GM18526 (cell line): Measurements from ENCODE around the gene CNTNAP3B.
"Not testable (repeated sequence)": the region's sequence is repeated elsewhere in the genome, so short reads cannot be mapped to it uniquely, and the experiment has no call there.

ENCODE experiments used
- POLR2A ChIP-seq: IDR thresholded peaks from 3 replicates; pipeline ENCODE4 v1.6.1; 2011; ENCODE audit not compliant: insufficient read length; ENCODE audit errors: extremely low read depth

The CNTNAP3B gene

DNA sequence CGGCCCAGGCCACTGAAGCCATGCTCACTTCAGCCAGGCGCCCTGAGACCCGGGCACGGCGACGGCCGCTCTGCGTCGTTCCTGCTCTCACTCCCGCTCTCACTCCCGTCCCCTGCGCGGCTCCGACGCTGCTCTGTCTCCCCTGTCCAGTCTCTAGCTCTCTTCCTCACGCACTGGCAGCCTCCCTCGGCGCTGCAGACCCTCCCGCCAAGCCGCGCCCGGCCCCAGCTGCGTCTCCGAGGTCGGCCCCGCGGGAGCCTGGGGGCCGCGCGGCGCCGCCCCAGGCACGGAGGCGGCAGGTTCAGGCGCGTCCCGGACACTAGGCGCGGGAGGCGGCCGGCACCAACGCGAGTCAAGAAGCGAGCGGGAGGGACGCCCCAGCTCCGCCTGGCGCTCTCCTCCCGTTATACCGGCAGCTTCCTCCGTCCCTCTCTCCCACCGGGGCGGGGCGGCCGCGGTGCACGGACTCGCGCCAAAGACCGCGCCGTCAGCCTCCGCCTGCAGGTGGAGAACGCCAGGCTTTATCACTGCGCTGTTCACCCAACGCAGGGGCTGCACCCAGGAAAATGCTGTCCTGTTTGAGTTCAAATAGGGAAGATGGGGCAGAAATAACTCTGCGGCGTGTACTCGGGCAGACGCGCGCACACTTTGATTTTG lies at the start of gene CNTNAP3B:
CNTNAP3B (minus strand) TSS at position 354 of the 657 bp plus-strand sequence; CDS start at position 22, 332 bp downstream.
- not testable (repeated sequence) for TF ChIP-seq POLR2A
